Measurements from ENCODE around the gene SELENOP.
A peak's percentile ranks its signal among the peaks of the same experiment; 100 is the strongest.

GRCh38 chr5:42840269-42840668 is 28.6 kb upstream of the SELENOP start:
- no peak for TF ChIP-seq CTCF (IDR thresholded peaks at IDR 0.05)
- TF ChIP-seq POLR2A (IDR thresholded peaks at IDR 0.05; ENCODE audit: low read depth) = no peak
- TF ChIP-seq POLR2AphosphoS5 (IDR thresholded peaks at IDR 0.05) = peak in 1 of 2 donors; percentile 14
- no peak for TF ChIP-seq EP300 (IDR thresholded peaks at IDR 0.05)

All from esophagus muscularis mucosa (tissue), 4 donors.